Limb (tissue), 2 donors: ENCODE measurements around the gene CFAP100.

Source experiments
- DNase-seq, 2 donors: peaks; one replicate each; pipeline ENCODE4 v3.0.0-alpha.2; 2016; ENCODE audit errors: extremely low spot score in 2 of 2

Gene CFAP100

DNA sequence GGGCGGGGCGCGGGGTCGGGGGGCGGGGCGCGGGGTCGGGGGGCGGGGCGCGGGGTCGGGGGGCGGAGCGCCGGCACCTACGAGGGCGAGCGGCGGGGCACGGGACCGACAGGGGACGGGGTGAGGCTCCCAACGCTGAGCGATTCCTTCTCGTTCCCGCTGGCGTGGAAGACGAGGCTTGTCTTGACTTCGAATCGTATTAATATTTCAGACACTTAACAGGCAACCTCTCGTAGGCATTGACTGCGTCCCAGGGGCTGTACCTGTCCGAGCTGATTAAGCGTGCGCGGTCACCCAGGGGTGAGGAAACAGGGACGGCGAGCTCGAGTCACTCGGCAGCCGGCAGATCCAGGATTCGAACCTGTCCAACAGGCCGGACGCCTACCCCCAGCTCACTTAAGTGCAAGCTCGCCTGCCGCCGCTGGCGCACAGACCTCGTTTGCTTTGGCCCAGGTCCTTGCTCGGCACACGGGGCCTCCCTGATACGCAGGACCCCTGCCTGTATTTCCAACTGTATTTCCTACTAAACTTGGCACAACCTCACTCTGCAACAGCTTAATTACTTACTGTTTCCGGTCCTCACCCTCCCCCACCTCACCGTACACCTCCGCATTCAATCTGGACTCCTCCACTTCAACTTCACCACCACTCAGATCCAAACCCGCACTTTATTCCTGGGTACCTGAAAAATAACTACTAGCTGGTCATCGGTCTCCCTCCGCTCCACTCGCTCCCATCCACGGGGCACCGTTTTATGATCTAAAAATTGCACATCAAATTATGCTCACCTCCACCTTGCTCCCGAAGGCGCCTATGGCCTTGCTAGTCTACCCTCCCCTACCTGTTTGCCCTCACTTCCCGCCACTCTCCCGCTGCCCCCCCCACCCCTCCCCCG lies 81.7 kb downstream of the CFAP100 start:
- peak; percentile 47 to 76 for DNase-seq

DNA sequence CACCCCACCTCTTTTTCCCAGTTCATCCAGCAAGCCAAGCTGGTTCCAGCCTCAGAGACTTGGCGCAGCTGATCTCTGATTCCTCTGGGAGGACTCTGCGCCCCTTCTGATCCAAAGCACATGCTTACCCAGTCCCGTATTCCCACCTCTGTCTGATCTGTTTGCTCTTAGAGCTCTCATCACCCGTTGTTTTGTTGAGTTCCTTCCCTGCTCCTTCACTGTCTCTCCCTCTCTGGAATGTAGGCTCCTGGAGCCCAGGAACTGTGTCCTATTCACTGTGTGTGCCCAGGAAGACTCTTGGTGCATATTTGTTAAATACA lies 82.3 kb downstream of the CFAP100 start:
- DNase-seq, result no peak

DNA sequence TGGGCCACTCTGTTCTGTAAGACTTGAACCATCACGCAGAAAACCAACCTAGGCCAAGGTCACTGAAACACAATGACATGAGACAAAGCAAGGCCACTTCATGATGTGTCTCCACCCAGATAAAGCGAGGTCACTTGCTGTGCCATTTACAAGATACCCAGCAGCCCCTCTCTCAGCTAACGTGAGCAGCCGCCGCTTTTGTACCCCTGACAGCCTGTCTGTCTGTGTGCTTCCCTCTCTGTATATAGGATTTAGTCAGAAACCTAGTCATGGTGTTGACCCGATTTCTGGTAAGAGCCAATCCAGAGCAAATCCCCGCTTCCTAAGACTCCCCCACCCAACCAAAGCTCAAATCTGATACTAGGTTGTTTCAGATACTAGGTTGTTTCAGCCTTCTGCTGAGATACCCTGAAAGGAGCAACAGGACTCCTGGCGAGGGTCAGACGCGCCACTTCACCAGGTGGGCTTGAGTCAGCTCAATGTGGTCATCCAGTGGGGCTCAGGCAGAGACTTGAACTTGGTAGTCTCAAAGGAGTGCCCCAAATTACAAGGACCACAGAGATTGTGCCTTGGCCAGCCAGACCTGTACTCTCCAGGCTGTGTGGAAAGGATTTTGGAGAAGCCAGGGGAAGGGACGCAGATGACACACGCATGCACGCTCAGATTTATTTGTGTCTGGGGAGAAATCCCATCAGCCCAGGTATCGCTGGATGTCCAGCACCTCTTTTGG lies 84.0 kb downstream of the CFAP100 start:
- DNase-seq, result no peak

DNA sequence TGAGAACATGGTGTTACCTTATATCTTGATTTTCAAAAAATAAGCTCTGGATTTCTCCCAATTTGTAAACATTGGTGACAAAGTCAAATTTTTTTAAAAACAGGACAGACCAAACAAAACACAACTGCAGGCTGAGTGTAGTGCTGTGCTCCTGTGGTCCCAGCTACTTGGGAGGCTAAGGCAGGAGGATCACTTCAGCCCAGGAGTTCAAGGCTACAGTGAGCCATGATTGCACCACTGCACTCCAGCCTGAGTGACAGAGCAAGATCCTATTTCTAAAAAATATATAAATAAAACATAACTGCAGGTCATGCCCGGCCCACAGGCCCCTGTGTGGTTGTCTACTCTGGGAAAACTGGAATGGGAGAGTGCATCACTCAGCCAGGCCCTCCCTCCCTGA lies 84.9 kb downstream of the CFAP100 start:
- DNase-seq, result no peak

DNA sequence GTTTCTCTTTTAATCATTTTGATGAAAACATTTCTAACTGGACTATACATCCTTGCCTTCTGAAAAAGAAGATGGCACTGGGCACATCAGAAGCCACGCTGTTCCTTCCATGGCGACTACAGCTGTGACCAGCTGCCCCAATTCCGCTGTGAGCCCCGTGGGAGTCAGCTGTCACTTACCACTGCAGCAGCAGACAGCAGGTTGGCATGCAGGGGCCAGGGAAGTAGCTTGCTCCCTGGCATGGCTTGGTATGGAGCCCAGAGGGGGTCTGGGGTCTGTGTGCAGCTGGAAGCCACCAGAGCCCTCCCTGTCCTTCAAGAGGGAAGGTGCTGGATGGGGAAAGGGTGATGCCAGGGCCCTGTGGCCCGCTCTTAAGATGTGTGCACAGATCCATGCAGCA lies 85.5 kb downstream of the CFAP100 start:
- no peak for DNase-seq

DNA sequence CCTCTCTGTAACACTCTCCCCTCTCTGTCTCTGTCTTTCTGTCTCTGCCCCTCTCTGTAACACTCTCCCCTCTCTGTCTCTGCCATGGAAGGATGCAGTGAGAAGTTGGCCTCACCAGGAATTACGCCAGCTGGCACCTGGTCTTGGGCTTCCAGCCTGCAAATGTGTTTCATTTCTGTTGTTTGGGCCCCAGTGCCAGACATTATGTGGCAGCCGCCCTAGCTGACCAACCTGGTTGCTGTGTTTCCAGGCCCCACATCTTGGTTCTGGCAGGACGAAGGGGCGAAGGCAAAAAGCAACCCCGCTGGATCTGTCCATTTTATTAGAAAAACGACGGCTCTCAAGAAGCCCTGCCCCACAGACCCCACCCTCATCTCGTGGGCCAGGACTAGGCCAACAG lies 86.2 kb downstream of the CFAP100 start:
- DNase-seq, result peak in 1 of 2 donors; percentile 51

DNA sequence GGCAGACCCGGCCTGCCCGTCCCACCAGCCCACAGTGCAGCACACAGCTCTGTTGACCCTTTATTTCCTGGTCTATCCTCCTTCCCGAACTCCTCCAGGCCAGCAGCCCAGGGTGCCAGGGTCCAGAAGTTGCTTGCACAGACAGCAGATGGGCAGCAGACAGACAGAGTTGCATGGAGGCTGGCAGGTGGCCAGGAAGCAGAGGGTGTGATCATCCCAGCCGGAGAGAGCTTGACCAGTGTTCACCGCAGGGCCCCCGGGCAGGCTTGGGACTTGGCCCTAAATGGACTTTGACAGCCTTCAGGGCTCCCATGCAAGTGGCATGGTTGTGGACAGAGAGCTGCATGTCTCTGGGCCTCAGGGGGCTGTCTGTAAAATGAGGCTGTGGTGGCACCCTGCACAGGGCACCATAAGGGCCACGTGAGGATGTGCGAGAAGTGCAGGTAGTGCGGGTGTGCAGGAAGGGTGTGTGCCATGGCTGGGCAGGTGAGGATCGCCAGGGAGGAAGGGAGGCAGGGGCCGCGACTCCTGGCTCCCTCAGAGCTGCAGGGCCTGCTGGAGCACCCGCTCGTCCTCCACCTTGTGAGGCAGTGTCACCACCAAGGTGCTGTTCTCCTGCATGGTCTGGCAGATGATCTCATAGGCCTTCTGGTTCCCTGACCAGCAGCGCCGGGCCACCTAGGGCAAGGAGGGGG lies 87.2 kb downstream of the CFAP100 start:
- peak in 1 of 2 donors; percentile 55 for DNase-seq

DNA sequence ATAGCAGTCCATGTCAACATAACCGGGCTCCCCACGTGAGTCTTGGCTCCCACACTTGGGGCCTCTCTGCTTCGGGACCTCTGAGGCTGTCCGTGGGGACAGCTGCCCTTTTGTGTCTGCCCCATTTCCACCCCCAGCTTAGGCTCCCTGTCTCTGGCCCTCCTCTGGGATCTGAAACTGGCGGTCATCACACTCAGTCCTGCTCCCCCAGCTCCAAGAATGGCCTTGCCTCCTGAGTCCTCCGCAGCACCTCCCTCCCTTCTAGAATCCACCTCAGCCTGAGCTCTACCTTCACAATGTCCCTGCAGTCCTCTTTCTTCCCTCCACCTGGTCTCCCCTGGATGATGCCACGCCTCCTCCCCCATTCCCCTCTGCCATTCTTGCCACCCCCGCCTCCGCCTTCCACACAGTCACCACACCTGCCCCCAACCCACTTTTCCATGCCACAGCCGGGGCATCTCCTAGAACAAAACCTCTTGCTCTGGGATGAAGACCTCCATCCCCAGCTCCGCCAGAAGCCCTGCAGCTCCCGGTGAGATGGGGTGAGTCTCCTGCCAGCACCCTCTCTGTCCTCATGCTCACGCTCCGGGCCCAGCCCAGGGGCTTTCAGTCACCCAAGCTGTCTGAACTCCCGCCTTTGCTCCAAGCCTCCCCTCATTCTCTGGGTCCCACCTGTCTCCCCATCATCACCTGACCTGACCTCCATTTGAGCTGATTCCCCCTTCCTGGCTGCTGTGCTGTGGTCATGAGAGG lies 88.0 kb downstream of the CFAP100 start:
- DNase-seq, result no peak

DNA sequence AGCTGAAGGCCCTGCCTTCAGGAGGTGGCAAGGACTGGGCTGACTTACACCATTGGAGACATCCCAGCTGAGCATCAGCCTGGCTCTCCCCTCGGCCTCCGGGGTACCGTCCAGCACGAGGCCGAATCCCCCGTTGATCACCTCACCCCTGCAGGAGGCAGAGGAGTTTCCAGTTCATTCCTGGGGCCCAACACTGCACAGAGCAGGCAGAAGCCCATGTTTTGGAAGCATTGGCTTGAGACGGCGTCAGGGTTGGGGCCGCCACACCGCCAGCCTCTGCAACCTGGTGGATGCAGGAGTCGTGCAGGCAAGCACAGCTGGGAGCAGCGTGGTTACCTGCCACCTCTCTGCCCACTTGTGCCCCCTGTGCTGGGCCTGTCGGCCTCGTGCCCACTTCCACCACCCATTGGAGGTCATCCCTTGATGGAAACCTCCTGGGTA lies 88.6 kb downstream of the CFAP100 start:
- DNase-seq, result no peak

DNA sequence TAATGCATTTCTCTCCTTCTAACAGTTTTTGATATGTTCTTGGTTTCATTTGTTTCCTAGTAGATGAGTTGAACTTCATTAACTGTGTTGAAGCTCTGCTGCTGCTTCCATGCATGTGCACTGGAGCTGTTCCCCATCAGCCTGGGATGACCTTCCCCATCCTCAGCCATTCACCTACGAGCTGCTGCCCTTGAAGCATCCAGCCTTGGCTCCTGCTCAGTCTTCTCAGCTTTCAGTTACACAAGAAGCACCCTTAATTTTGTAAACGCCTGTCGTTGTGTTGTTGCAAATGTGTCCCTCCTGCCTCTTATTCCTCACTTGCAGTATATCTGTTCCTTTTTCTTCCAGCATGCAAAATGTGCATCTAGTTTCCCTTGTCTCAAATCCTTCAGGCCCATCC lies 89.4 kb downstream of the CFAP100 start:
- no peak for DNase-seq

DNA sequence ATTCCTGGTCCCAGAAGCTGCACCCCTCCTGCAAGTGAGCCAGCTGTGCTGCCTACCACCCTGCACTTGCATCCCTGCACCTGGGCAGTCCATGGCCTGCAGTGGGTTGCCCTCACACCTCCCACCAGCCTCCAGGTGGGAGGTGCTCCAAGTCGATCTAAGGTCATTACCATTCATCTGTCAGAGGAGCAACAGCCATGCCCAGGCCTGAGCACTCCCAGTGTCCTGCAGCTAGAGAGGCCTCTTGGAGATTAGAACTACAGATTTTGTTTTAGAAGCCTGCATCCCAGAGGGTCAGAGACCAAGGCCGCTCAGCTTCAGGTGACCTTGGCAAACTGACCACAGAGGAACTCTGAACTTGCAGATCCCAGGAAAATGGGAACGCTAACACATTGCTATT lies 90.0 kb downstream of the CFAP100 start:
- DNase-seq, result no peak

DNA sequence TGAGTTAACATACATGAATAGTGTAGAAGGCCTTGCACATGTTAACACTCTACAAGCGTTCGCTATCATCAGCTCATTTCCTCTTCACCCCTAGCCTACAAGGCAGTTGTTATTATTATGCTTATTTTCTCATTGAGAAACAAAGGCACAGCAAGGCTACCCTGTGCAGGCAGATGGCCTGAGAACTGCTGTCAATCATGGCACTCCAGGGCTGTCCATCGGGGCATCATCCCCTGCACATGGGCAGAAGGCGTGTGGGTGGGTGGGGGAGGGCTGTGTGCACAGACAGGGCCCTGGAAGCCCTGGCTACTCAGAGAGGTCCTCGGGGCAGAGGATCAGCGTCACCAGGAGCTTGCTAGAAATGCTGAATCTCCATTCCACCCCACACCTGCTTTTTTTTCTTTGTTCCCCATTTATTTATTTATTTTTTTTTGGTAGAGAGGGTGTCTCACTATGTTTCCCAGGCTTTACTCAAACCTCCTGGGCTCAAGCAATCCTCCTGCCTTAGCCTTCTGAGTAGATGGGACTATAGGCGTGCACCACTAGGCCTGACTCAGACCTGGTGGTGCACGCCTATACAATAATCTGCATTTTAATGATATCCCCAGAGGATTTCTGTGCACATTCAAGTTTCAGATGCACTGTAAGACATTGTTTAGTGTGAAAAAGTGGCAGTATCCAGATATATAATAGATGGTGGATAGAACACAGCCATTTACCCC lies 90.6 kb downstream of the CFAP100 start:
- no peak for DNase-seq

DNA sequence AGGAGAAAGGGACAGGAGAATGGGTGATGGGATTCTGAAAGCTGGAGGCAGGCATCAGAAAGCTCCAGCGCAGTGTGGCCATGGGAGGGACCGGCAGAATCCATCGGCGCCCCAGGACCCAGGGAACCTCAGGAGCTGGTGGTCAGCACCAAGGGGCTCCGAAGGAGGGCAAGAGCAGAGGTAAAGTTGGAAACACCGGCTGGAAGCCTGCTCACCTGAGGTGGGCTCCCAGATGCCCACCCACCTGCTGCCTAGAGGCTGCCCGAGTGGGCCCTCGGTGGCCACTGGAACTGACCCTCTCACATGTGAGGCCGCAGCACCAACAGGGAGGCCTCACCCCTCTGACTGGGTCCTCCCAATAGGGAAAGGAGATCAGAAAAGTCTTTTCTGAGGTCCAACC lies 91.2 kb downstream of the CFAP100 start:
- no peak for DNase-seq
